ENCODE measurements around the gene HINFP.
"Not testable (repeated sequence)": the region's sequence is repeated elsewhere in the genome, so short reads cannot be mapped to it uniquely, and the experiment has no call there.

HINFP gene

DNA sequence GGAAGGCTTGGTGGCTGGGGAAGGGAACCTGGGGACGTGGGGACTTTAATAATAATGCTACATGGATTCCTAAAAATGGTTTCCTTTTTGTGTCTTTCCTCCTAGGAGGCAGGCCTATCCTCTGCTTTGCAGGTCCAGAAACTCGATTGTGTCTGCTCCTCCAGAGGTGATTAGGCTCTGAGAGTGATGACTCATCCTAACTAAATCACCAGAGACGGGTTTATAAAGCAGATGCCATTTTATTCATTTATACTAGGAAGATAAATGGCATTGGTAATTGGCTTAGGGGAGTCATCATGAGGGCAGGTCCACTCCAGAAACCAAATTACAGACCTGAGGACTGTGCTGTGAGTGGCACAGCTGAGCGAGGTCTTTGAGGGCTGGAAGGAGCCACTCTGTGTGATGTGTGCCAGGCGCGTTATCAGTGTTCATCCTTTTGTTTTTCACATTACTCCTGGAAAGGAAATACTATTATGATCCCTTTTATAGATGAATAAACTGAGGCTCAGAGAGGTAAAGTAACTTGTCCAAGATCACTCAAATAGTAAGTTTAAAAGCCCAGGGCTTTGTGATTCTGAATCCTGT lies 54.2 kb downstream of the HINFP start:
- TF ChIP-seq, protein P1, sequence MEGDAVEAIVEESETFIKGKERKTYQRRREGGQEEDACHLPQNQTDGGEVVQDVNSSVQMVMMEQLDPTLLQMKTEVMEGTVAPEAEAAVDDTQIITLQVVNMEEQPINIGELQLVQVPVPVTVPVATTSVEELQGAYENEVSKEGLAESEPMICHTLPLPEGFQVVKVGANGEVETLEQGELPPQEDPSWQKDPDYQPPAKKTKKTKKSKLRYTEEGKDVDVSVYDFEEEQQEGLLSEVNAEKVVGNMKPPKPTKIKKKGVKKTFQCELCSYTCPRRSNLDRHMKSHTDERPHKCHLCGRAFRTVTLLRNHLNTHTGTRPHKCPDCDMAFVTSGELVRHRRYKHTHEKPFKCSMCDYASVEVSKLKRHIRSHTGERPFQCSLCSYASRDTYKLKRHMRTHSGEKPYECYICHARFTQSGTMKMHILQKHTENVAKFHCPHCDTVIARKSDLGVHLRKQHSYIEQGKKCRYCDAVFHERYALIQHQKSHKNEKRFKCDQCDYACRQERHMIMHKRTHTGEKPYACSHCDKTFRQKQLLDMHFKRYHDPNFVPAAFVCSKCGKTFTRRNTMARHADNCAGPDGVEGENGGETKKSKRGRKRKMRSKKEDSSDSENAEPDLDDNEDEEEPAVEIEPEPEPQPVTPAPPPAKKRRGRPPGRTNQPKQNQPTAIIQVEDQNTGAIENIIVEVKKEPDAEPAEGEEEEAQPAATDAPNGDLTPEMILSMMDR (conservative IDR thresholded peaks at IDR 0.05): no peak
- TF ChIP-seq ZFX (IDR thresholded peaks at IDR 0.05): no peak
- no peak overlapping the region for H3K27ac ChIP-seq

DNA sequence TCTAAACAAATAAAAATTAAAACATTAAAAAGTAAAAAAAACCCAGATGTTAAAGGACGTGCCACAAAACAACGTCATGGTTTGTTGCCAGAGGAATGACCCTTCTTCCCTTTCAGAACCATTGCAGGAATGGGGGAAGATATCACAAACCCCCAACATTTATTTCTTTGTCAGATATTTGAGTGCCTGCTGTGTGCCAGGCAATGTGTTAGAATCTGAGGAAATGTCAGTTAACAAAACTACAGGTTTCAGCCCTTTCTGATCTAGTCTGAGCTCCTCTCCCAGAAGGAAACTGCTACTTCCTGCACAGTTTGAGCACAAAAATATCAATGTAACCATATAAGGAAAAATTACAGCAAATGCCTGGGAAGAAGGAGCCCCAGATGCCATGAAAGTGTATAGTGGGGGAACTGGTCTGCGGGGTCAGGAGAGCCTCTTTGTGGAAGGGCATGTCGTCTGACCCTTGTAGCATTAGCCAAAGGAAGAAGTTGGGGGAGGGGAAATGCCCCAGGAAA lies 56.8 kb downstream of the HINFP start:
- TF ChIP-seq, protein P1 (conservative IDR thresholded peaks at IDR 0.05): no peak
- TF ChIP-seq ZFX (IDR thresholded peaks at IDR 0.05): no peak

DNA sequence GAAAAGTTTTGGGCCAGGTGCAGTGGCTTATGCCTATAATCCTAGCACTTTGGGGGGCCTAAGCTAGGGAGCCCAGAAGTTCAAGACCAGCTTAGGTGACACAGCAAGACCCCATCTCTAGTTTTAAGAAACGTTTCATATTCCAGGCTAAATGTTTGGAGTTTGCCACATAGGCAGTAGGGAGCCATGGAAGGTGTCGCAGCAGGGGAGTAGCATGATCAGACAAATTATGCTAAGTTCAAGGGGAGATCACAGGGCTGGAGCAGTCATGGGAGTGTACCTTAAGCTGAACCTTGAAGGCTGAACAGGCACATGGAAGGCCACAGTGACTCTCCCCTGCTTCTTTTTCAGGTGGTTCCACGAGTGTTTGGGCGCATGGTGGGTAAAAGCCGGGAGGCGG lies 58.0 kb downstream of the HINFP start:
- no peak overlapping the region for H3K27ac ChIP-seq
- TF ChIP-seq, protein P1 (conservative IDR thresholded peaks at IDR 0.05): no peak
- TF ChIP-seq ZFX (IDR thresholded peaks at IDR 0.05): no peak

More for the DNA sequence above, 56.8 kb downstream of the HINFP start:
- no peak overlapping the region for H3K27ac ChIP-seq

DNA sequence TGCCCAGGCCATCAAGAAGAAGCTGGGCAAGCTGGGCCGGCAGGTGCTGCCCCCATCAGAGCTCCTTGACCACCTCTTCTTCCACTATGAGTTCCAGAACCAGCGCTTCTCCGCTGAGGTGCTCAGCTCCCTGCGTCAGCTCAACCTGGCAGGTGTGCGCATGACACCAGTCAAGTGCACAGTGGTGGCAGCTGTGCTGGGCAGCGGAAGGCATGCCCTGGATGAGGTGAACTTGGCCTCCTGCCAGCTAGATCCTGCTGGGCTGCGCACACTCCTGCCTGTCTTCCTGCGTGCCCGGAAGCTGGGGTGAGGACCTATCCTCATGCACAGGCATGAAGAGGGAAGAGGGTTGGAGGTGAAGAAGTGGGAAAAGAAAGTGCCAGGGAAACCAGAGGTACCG lies 58.6 kb downstream of the HINFP start:
- no peak overlapping the region for H3K27ac ChIP-seq
- TF ChIP-seq ZFX (IDR thresholded peaks at IDR 0.05): no peak
- TF ChIP-seq, protein P1 (conservative IDR thresholded peaks at IDR 0.05): no peak

DNA sequence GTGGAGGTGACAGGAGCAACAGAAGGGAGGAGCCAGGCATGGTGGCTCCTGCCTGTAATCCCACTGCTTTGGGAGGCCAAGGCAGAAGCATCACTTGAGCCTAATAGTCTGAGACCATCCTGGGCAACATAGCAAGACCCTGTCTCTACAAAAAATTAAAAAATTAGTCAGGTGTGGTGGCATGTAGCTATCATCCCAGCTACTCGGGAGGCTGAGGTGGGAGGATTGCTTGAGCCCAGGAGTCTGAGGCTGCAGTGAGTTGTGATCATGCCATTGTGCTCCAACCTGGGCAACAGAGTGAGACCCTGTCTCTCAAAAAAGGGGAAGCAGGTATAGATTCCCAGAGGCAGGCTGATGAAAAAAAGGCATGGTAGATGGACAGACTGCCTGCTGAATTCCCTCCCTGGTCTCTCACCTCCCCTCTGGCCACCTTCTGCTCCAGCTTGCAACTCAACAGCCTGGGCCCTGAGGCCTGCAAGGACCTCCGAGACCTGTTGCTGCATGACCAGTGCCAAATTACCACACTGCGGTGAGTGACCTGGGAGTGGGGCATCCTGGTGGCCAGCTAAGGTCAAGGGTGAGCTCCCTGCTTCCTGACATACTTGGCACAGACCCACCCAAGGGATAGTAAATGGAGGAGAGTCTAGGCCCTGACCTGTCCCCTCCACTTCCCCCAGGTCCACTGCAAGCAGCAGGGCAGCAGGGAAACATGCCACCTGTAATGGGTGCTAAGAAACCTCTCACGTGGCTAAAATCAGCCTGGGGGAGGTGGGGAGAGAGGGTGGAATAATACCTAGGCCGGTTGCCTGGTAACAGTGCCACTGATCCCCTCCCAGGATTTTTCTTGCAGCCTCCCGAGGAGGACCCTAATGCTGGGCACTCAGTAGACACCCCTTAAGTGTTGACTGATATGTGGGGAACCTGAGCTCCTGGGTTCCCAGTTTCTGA lies 59.6 kb downstream of the HINFP start:
- no peak for TF ChIP-seq ZFX (IDR thresholded peaks at IDR 0.05)
- TF ChIP-seq, protein P1 (conservative IDR thresholded peaks at IDR 0.05): no peak
- H3K27ac ChIP-seq: no peak overlapping the region

DNA sequence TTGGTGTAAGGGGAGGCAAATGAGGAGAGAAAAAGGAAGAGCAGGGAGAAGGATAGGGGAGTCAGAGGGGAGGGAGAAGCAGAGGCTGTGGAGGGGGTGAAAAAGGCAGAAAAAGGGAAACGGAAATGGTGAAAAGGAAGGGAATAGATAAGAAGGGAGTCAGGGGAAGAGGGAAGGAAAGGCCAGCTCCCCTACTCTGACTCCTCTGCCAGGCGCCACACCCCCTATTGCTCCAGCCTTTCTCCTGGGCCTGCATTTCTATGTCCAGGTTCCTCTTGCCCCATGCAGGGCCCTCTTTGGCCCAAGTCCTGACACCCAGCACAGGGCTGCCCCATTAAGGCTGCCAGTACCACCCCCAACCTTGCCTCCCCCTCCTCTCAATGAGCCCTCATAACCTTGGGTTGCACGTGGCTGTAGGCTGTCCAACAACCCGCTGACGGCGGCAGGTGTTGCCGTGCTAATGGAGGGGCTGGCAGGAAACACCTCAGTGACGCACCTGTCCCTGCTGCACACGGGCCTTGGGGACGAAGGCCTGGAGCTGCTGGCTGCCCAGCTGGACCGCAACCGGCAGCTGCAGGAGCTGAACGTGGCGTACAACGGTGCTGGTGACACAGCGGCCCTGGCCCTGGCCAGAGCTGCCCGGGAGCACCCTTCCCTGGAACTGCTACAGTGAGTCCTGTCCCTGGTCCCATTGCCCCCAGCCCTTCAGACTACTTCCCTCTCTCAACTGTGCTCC lies 60.5 kb downstream of the HINFP start:
- no peak for TF ChIP-seq ZFX (IDR thresholded peaks at IDR 0.05)
- TF ChIP-seq, protein P1 (conservative IDR thresholded peaks at IDR 0.05): no peak
- no peak overlapping the region for H3K27ac ChIP-seq

DNA sequence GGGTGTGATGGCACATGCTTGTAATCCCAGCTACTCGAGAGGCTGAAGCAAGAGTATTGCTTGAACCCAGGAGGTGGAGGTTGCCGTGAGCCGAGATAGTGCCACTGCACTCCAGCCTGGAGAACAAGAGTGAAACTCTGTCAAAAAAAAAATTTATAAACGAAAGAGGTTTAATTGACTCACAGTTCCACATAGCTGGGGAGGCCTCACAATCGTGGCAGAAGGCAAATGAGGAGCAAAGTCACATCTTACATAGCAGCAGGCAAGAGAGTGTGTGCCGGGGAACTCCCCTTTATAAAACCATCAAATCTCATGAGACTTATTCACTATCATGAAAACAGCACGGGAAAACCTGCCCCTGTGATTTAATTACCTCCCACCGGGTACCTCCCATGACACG lies 63.0 kb downstream of the HINFP start:
- H3K27ac ChIP-seq: not testable (repeated sequence)

All from C4-2B (cell line).